Upper lobe of right lung (tissue), 1 donor: ENCODE results near the gene RIPOR1. TPM values are rescaled to one million over a fixed set of nuclear protein-coding genes. Genes with fewer than 3 reads are reported as not detected.

Experiments
- ATAC-seq: fragments of 200-7000 bp; cut with Tn5 transposase; one replicate; pipeline ENCODE4 v1.9.1; 2020; ENCODE audit warnings: mild to moderate bottlenecking, moderate library complexity
- DNase-seq: peaks from one replicate; pipeline ENCODE4 v3.0.0-alpha.2; 2020
- H3K27ac ChIP-seq: fragments of 200-600 bp; one replicate; pipeline ENCODE4 v1.8.0; 2022
- H3K27me3 ChIP-seq: fragments of 200-600 bp; one replicate; pipeline ENCODE4 v1.8.0; 2022; ENCODE audit warnings: mild to moderate bottlenecking
- H3K36me3 ChIP-seq: fragments of 200-600 bp; one replicate; pipeline ENCODE4 v1.8.0; 2022
- H3K4me1 ChIP-seq: fragments of 200-600 bp; one replicate; pipeline ENCODE4 v1.8.0; 2022
- H3K4me3 ChIP-seq: fragments of 200-600 bp; one replicate; pipeline ENCODE4 v1.8.0; 2022; ENCODE audit warnings: mild to moderate bottlenecking
- H3K9me3 ChIP-seq: fragments of 200-600 bp; one replicate; pipeline ENCODE4 v1.8.0; 2022
- CTCF ChIP-seq: fragments of 200-600 bp; IDR thresholded peaks from one replicate; pipeline ENCODE4 v1.8.0; 2022; ENCODE audit warnings: antibody characterized with exemption
- intact Hi-C: fragments of 100-400 bp; cut with DNase I; formaldehyde crosslinking; loops from one replicate; pipeline ENCODE4 v1.11.0; 2022
- total RNA-seq: library from RNA; stranded (reverse); fragmentation: NEBNext Ultra II Directional; extraction: Animal tissue kit (Norgen Biotek cat#: 25700); gene quantifications from one replicate; pipeline ENCODE4 v1.2.1, GENCODE V29; 2021
- donor health status: DM: no; HTN: yes; CAD: no; lungs with severe emphysema.

The RIPOR1 gene
- total RNA-seq, 1 donor from 2014 or later = 133 TPM

- Histone ChIP-seq H3K4me3 (no peak overlapping the region), H3K27ac (no peak overlapping the region), H3K9me3 (no peaks in the 10 kb centered on the region), H3K4me1 (peaks cover 28% of the 10 kb centered on the region), H3K36me3 (no peaks in the 10 kb centered on the region), H3K27me3 (no peaks in the 10 kb centered on the region)
- no peak for ATAC-seq
- no peak for TF ChIP-seq CTCF
- intact Hi-C loops = loop anchor here (10.0 kb wide), 1 partner anchor 99 kb away; the partner anchor contains the start of genes ACD, C16orf86, ENKD1 and PARD6A
- no peak for DNase-seq
Measured at GRCh38 chr16:67565470-67566100, 37.0 kb downstream of the RIPOR1 start.

GRCh38 chr16:67571464-67571863, 42.8 kb downstream of the RIPOR1 start:
- no peak for TF ChIP-seq CTCF
- Histone ChIP-seq H3K27me3 (no peaks in the 10 kb centered on the region), H3K4me1 (no peaks in the 10 kb centered on the region), H3K27ac (no peak overlapping the region), H3K9me3 (no peaks in the 10 kb centered on the region), H3K4me3 (no peak overlapping the region), H3K36me3 (peaks cover 19% of the 10 kb centered on the region)
- intact Hi-C loops = no loop called here
- no peak for ATAC-seq
- no peak for DNase-seq

- Histone ChIP-seq H3K4me3 (no peak overlapping the region), H3K27ac (no peak overlapping the region), H3K27me3 (no peaks in the 10 kb centered on the region), H3K4me1 (no peaks in the 10 kb centered on the region), H3K9me3 (no peaks in the 10 kb centered on the region), H3K36me3 (peaks cover 24% of the 10 kb centered on the region)
- DNase-seq = no peak
- ATAC-seq = peak; percentile 14
- TF ChIP-seq CTCF = no peak
- intact Hi-C loops = no loop called here
Measured at GRCh38 chr16:67571981-67572431, 43.4 kb downstream of the RIPOR1 start.

- intact Hi-C loops = no loop called here
- ATAC-seq (no peak), DNase-seq (no peak)
- no peaks in the 10 kb centered on the region for H3K9me3 ChIP-seq
- no peaks in the 10 kb centered on the region for H3K4me1 ChIP-seq
- no peaks in the 10 kb centered on the region for H3K27me3 ChIP-seq
- no peak overlapping the region for H3K4me3 ChIP-seq
- TF ChIP-seq CTCF = no peak
- H3K36me3 ChIP-seq = peaks cover 22% of the 10 kb centered on the region
- H3K27ac ChIP-seq = no peak overlapping the region
Measured at GRCh38 chr16:67579686-67580085, 51.1 kb downstream of the RIPOR1 start.

- Histone ChIP-seq H3K36me3 (peaks cover 16% of the 10 kb centered on the region), H3K4me3 (no peak overlapping the region), H3K27me3 (no peaks in the 10 kb centered on the region), H3K4me1 (no peaks in the 10 kb centered on the region), H3K27ac (no peak overlapping the region), H3K9me3 (no peaks in the 10 kb centered on the region)
- intact Hi-C loops = no loop called here
- no peak for DNase-seq
- no peak for TF ChIP-seq CTCF
- no peak for ATAC-seq
Measured at GRCh38 chr16:67580202-67580601, 51.6 kb downstream of the RIPOR1 start.
